NCI-H748 (cell line): ENCODE data around the gene GARIN5A.

ENCODE experiments used
- DNase-seq: peaks from one replicate; lab custom pipeline; 2025; ENCODE audit not compliant: unreplicated experiment; lab: John Stamatoyannopoulos, UW

The GARIN5A gene

DNA sequence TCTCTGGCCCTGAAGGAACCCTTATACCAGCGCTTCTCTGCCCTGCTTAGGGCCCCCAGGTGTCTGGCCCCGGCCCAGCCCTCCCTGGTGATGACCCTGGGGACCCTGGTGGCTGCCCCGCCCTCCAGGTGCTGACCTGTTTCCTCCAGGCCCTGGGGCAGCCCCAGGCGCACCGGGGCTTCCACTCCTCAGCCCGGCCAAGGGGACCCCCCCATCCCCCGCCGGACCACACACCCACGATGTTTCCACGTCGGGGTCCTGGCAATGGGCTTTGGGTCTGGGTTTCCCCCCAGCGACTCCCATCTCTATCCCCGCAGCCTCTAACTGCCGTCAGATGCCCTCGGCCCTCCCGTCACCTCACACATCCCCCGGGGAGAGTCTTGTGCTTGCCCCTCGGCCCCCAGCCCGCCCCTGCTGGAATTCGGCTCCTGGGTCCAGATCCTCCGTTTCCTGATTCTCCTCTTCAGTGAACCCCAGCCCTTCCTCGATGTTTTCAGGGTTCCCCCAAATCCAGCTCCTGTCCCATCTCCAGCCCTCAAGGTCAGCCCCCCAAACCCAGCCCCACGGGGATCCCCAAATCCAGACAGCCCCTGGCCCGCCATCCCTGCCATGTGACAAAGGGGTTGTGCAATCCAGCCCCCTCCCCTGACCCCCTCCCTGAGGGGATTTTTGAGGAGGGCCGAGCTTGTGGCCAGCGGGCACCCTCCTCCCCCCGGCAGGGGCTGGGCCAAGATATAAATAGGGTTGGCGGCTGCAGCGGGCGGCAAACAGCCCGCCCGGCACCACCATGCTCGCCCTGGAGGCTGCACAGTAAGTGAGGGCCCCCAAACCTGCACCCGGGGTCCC is 58.2 kb downstream of the GARIN5A start, which contains the start of gene SPIB:
Gene SPIB (plus strand): TSS at position 763 of the 846 bp plus-strand sequence. CDS start 25 bp downstream, at position 788.
- DNase-seq, result no peak

DNA sequence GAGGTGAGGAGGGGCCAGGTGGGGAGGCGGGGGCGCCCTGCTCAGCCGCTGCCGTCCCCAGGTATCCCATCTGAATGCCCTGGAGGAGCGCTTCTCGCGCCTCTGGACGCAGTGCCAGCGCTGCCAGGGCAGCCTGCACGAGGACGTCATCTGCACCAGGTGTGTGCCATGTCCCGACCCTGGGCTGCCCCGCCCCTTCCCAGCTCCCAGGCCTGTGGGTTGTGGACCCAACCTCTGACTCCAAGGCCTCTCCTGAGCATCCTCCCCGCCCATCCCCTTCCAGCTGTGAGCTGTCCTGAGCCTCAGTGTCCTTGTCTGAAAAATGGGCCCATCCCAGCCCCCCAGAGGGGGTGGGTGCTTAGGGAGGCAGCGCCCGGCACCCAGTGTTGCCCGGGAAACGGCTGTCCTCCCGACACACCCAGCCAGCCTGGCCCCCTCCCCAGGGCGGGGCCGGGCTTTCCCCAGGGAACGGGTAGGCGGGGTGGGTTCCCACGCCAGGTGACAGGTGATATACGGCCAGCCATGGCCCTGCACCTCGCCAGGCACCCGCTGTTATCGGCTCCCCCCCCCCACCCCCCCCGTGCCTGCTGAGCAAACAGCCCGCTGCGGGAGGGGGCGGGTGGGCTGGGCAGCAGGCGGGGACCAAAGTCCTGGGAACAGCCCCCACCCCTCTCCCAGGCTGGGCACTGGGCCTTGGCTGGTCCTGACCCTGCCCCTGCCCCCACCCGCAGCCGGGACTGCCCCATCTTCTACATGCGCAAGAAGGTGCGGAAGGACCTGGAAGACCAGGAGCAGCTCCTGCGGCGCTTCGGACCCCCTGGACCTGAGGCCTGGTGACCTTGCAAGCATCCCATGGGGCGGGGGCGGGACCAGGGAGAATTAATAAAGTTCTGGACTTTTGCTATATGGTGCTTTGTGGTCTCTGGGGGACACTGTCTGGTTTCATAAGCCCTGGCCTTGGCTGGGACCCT is 59.3 kb downstream of the GARIN5A start:
- peak; percentile 64 for DNase-seq
